Ovary (tissue), 3 donors: ENCODE results near the gene SOX2.

ENCODE experiments used
- EP300 ChIP-seq: sonication (generic); formaldehyde crosslinking; IDR thresholded peaks from one replicate; pipeline ENCODE4 v1.6.1; 2017; ENCODE audit warnings: antibody characterized with exemption
- POLR2A ChIP-seq: fragments of 450-650 bp; IDR thresholded peaks from one replicate; pipeline ENCODE4 v1.6.1; 2017; ENCODE audit warnings: antibody characterized with exemption, mild to moderate bottlenecking, moderate library complexity
- TF ChIP-seq, protein P1 (sequence below), 3 donors: fragments of 450-650 bp in 2 of 3; fragments of 200-600 bp in 1 of 3; IDR thresholded peaks; one replicate each; pipeline versions ENCODE4 v1.5.1 to v1.8.0; 2016 to 2022; ENCODE audit warnings: antibody characterized with exemption in 3 of 3, mild to moderate bottlenecking in 1 of 3
- donor health status: DM: no; HTN: no; CAD: no.

DNA sequence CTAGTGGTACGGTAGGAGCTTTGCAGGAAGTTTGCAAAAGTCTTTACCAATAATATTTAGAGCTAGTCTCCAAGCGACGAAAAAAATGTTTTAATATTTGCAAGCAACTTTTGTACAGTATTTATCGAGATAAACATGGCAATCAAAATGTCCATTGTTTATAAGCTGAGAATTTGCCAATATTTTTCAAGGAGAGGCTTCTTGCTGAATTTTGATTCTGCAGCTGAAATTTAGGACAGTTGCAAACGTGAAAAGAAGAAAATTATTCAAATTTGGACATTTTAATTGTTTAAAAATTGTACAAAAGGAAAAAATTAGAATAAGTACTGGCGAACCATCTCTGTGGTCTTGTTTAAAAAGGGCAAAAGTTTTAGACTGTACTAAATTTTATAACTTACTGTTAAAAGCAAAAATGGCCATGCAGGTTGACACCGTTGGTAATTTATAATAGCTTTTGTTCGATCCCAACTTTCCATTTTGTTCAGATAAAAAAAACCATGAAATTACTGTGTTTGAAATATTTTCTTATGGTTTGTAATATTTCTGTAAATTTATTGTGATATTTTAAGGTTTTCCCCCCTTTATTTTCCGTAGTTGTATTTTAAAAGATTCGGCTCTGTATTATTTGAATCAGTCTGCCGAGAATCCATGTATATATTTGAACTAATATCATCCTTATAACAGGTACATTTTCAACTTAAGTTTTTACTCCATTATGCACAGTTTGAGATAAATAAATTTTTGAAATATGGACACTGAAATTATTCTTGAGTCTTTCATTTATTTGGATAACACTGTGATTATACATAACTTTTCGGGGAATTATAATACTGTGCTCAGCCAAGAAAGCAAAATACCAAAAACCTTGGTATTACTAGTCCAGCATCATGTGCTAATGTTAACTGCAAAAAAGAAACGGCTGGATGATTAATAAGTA is 2.2 kb downstream of the SOX2 start:
- TF ChIP-seq POLR2A (no peak), EP300 (no peak)
- TF ChIP-seq, protein P1, sequence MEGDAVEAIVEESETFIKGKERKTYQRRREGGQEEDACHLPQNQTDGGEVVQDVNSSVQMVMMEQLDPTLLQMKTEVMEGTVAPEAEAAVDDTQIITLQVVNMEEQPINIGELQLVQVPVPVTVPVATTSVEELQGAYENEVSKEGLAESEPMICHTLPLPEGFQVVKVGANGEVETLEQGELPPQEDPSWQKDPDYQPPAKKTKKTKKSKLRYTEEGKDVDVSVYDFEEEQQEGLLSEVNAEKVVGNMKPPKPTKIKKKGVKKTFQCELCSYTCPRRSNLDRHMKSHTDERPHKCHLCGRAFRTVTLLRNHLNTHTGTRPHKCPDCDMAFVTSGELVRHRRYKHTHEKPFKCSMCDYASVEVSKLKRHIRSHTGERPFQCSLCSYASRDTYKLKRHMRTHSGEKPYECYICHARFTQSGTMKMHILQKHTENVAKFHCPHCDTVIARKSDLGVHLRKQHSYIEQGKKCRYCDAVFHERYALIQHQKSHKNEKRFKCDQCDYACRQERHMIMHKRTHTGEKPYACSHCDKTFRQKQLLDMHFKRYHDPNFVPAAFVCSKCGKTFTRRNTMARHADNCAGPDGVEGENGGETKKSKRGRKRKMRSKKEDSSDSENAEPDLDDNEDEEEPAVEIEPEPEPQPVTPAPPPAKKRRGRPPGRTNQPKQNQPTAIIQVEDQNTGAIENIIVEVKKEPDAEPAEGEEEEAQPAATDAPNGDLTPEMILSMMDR (IDR thresholded peaks at IDR 0.05), result no peak
